COR-L47 (cell line): ENCODE measurements around the gene TAF11L12.
"Not testable (repeated sequence)": the region's sequence is repeated elsewhere in the genome, so short reads cannot be mapped to it uniquely, and the experiment has no call there.

Source experiments
- DNase-seq: peaks from one replicate; lab custom pipeline; 2025; lab: John Stamatoyannopoulos, UW

The TAF11L12 gene

GRCh38 chr5:17610092-17610491, at the start of gene TAF11L12:
TAF11L12 (plus strand) TSS chr5:17610392.
- DNase-seq = not testable (repeated sequence)

- DNase-seq = not testable (repeated sequence)
These were observed 24.5 kb upstream of the TAF11L12 start, which contains the start of gene TAF11L7 for GRCh38 chr5:17585658-17586057. TAF11L7 (minus strand) TSS chr5:17585758.

- not testable (repeated sequence) for DNase-seq
These were observed 19.3 kb upstream of the TAF11L12 start, which contains the start of gene TAF11L8 for GRCh38 chr5:17590860-17591259. TAF11L8 (minus strand) TSS chr5:17590960.

DNA sequence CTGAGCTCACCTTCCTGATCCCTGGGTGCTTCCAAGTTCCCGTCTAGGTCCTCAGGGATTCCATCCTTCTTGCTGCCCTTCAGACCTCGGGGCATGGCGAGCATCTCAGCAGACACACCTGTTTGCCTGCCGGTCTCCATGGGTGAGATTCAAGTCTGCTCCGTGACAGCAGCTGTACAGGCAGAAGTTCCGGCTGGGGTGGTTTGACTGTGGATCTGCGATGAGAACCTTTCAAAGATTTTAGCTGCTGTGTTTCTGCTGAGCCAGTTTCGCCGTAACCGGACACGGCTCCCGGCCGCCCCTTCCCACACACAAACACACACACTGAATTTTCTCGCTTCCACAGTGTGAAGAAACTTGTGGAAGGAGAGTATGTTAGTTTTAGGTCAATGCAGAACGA, 15.9 kb upstream of the TAF11L12 start, which contains the start of gene TAF11L9:
Gene TAF11L9 (minus strand): TSS at position 140 of the 400 bp plus-strand sequence.
- DNase-seq = not testable (repeated sequence)

GRCh38 chr5:17597728-17598127, 12.5 kb upstream of the TAF11L12 start, which contains the start of gene TAF11L10:
TAF11L10 (minus strand) TSS chr5:17597828.
- DNase-seq = not testable (repeated sequence)

GRCh38 chr5:17603880-17604279, 6.3 kb upstream of the TAF11L12 start, which contains the start of gene TAF11L11:
TAF11L11 (plus strand) TSS chr5:17604183.
- not testable (repeated sequence) for DNase-seq

DNA sequence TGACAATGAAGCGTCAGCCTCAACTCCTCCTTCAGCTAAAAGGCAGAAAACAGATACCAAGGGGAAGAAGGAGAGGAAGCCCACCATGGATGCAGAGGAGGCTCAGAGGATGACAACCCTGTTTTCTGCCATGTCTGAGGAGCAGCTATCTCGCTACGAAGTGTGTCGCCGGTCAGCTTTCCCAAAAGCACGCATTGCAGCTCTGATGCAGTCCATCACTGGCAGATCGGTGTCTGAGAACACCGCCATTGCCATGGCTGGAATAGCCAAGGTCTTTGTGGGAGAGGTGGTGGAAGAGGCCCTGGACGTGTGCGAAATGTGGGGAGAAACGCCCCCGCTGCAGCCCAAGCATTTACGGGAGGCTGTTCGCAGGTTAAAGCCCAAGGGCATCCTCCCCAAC, 5.2 kb upstream of the TAF11L12 start:
- no peak for DNase-seq

GRCh38 chr5:17607461-17607860, 2.7 kb upstream of the TAF11L12 start:
- DNase-seq = not testable (repeated sequence)

DNA sequence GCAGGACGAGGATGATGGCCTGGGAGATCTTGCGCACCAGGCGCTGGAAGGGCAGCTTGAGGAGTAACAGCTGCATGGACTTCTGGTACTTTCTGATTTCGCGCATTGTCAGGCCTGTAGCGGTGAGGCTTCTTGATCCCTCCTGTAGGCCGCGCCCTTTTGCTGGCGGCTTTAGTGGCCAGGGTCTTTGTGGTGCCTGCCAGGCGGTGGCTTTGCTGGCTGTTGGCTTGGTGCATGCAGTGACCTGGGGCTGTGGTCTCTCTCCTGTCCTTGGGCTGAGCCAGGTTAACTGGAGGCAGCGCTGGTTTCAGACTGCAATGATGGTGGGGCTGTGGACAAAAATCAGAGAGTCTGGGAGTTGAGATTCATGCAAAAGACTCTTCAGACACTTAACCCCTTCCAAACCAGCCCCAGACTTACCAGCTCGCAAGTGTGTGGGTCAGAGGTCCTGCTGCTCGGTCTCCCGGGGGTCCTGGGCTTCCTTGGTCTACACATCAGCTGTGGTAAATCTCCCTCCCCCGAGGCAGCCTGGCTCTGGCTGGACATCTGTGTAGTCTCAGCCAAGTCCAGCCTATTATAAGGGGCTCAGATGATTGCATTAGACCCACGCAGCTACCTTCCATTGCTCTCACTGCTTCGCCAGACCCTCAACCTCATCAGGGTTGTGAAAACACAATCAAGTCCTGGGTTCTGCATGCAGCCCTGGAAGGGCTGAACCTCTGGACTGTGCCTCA, 4.8 kb downstream of the TAF11L12 start:
- DNase-seq = no peak

- no peak for DNase-seq
These were observed 9.2 kb downstream of the TAF11L12 start for GRCh38 chr5:17619354-17619753.

DNA sequence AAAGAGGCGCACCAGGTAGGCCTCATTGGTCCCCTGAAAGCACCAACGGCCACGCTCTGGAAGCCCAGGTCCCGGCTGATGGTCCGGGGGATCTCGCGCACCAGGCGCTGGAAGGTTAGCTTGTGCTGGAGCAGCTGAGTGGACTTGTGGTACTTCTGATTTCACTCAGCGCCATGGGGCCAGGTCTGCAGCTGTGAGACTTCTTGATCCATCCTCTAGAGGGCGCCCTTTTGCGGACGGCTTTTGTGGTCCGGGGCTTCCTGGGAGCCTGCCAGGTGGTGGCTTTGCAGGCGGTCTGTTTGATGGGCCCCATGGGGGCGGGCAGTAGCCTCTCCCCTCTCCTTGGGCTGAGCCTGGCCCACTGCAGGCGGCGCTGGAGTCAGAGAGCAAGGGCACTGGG, 10.4 kb downstream of the TAF11L12 start:
- no peak for DNase-seq

DNA sequence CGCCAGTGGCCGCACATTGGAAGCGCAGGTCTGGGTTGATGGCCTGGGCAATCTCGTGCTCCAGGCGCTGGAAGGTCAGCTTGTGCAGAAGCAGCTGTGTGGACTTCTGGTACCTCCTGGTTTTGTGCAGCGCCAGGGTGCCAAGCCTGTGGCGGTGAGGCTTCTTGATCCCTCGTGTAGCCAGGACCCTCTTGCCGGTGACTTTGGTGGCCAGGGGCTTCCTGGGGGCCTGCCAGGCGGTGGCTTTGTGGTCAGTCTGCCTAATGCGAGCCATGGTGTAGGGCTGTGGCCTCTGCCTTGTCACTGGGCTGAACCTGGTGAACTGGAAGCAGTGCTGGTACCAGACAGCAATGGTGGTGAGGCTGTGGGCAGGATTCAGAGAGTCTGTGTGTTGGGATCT, 15.5 kb downstream of the TAF11L12 start:
- no peak for DNase-seq

DNA sequence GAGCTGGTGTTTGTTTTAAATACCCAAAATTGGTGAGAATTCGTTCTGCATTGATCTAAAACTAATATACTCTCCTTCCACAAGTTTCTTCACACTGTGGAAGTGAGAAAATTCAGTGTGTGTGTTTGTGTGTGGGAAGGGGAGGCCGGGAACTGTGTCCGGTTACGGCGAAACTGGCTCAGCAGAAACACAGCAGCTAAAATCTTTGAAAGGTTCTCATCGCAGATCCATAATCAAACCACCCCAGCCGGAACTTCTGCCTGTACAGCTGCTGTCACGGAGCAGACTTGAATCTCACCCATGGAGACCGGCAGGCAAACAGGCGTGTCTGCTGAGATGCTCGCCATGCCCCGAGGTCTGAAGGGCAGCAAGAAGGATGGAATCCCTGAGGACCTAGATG, 21.6 kb downstream of the TAF11L12 start, which contains the start of gene TAF11L13:
Gene TAF11L13 (plus strand): TSS at position 301 of the 400 bp plus-strand sequence.
- DNase-seq = not testable (repeated sequence)

GRCh38 chr5:17634160-17634559, 24.0 kb downstream of the TAF11L12 start, which contains the start of gene TAF11L14:
TAF11L14 (plus strand) TSS chr5:17634460.
- no peak for DNase-seq

DNA sequence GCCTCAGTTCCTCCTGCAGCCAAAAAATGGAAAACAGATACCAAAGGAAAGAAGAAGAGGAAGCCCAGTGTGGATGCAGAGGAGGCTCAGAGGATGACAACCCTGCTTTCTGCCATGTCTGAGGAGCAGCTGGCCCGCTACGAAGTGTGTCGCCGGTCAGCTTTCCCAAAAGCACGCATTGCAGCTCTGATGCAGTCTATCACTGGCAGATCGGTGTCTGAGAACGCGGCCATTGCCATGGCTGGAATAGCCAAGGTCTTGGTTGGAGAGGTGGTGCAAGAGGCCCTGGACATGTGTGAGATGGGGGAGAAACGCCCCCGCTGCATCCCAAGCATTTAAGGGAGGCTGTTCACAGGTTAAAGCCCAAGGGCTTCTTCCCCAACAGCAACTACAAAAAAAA, 39.0 kb downstream of the TAF11L12 start:
- DNase-seq = not testable (repeated sequence)

GRCh38 chr5:17655201-17655759, 45.1 kb downstream of the TAF11L12 start:
- not testable (repeated sequence) for DNase-seq

DNA sequence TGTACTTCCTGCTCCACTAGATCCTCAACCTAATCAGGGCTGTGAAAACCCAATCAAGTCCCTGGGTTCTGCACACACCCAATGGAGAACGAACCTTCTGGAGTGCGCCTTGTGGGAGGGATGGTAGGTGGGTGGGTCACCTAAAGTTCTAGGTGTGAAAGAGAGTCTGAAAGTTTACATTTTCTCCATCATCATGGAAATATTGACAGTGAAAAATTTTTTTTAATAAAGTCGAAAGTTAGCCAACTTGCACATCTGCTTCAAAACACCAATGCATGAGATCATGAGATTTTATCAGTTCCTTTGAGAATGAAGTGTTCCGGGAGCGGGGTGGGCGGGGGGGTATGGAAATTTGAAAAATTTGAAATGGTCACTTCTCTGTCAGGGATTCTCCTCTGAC, 45.7 kb downstream of the TAF11L12 start:
- no peak for DNase-seq
